HG02973 (cell line): ENCODE results near the gene NCBP1.

Source experiments
- ATAC-seq: cut with Tn5 transposase; IDR thresholded peaks from one replicate; pipeline ENCODE4 v1.9.1; 2021; ENCODE audit warnings: moderate library complexity; ENCODE audit not compliant: unreplicated experiment

Gene NCBP1

DNA sequence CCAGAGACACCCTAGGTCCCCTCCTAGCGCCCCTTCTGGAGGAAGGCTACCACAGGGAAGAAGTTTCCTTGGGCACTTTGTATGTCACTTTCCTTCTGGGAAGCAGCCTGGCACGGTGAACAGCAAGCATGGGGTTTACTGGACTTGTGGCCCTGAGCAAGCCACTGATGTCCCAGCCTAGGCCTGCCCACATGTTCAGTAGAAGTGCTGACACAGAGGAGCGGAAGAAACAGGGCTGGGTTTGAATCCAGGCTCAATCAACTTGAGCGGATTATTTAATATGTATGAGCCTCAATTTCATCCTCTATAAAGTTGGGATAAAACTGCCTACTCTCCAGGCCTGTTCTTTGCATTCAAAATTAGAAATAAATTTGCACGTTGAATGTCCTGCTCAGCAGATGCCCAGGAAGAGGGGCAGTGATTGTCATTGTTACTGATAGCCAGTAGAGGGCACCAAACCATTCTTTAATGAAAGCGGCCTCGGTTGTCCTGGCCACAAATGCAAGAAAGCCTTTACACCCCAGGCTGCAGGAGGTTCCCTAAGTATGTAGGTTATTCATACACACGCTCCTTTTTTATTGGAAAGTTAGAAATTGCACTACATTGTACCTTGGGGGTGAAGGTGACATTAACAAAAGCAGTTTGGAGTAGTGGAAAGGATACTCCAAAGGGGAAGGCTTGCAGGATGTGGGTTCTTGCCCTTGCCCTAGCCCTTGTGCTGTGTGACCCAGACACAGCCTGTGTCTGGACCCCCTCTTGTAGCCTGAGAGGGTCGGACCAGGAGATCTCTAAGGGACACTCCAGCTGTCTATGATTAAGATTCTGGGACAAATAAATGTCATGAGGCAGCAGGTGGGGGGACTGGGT is 77.0 kb downstream of the NCBP1 start:
- ATAC-seq, result no peak

DNA sequence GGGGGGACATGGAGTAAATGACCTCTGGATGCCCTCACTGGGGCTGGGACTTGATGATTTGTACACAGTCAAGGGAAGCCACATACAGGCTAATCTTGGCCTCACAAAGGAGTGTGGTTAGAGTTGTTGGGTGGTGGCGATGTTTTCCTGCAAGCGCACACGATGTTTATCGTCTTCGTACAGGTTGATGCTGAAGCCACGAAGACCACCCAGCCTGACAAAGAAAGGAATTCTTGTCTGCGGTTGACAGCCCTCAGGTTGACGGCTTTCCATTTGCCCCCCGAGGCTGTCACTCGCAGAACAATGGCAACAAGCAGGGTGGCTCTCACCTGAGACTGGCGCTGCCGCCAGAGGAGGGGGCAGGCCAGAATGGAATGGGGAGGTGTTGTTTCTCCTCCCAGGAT is 77.6 kb downstream of the NCBP1 start:
- ATAC-seq, result no peak

DNA sequence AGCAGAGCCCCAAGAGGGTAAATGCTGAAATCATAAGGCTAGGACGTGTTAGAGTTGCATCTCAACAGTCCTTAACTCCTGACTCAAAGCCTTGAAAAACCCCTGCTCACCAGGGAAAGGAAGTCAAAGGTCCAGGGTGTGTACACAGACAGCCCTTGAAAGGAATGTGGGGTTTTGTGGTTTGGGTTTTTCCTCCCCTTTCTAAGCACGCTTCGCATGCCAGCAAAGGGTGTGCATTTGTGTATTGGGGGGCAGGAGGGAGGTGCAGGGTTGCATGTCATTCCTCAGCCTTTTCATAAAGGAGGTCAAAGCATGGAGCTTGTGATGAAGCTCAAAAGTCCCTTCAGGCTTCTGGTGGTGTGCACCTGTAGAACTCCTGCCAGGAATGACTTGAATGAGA is 80.8 kb downstream of the NCBP1 start:
- ATAC-seq, result no peak

DNA sequence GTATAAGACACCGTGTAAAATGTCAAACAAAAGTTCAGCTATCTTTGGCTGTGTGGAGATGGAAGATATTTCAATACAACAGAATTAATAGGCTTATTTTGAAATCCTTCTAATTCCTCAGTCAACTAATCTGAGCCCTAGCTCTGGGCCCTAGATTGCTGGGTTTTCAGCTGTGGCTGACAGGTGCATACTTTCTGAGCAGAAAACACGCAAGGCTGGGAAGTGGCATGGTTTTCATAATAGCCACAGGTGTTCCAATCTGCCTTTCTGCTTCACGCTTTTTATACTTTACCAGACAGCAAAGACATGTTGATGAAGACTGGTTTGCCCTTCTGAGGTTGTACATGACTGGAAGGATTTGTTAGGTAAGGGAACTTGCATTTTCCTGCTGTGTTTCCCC is 84.2 kb downstream of the NCBP1 start:
- ATAC-seq, result no peak

DNA sequence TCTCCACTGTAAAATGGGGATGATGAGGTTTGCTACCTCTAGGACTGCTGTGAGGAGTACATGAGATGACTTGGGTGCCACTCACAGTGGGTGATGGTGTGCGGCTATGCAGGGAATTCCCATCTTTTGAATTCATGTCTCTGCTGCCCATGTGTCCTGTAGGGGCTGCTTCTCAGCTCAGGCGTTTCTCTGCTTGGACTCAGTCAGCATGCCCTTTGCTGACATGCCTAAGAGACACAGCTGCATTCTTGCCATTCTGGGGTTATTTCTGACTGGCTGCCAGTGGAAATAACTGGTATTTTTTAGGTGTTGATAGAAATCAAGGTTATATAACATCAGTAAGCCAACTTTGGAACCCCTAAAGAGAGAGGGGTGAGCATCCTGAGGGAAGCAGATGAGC is 87.8 kb downstream of the NCBP1 start:
- ATAC-seq, result no peak

DNA sequence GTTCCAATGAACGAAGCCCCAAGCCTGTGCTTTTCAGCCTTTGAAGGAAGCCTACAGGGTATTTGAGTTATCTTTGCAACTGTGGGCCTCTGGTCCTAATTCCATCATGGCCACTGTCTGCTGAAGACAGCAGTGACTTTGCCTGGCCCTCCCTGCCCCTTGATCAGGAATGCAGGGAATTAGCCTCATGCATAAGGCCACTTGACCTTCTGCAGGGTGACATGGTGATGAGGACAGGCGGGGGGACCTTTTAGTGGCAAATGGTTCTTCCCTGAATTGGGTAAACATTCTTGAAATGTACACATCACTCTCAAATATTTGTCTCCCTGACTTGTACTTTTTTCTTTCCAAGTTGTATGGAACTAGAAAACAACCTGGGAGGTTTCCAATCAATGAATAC is 88.7 kb downstream of the NCBP1 start:
- ATAC-seq, result no peak
